GM12878 (cell line): ENCODE measurements around the gene CNPY1. TPM values are rescaled to one million over a fixed set of nuclear protein-coding genes. Genes with fewer than 3 reads are reported as not detected.

Experiments used
- ATAC-seq: fragments of 200-7000 bp; cut with Tn5 transposase; 3 replicates; pipeline ENCODE4 v1.9.1; 2020; ENCODE audit warnings: mild to moderate bottlenecking, moderate library complexity
- BruUV-seq: library from RNA; stranded (reverse); fragments of 400-500 nt; replicated peaks from 2 replicates; lab custom pipeline; 2021; lab: Mats Ljungman, UMichigan
- CTCF ChIA-PET: fragments of 300-600 bp; sonication (Branson Sonifier 250); formaldehyde crosslinking; extraction: SDS; loops from one replicate; lab custom pipeline; 2021; ENCODE audit warnings: inconsistent platforms; lab: Yijun Ruan, JAX
- POLR2A ChIA-PET: fragments of 350-600 bp; formaldehyde crosslinking; extraction: SDS; loops from one replicate; lab custom pipeline; 2021; ENCODE audit warnings: inconsistent platforms; lab: Charles Lee
- RAD21 ChIA-PET: fragments of 300-600 bp; sonication (Branson Sonifier 250); formaldehyde crosslinking; loops from one replicate; lab custom pipeline; 2023; ENCODE audit warnings: antibody characterized with exemption; ENCODE audit not compliant: unreplicated experiment; lab: Charles Lee
- SMC1A ChIA-PET: fragments of 300-600 bp; sonication (Branson Sonifier 250); formaldehyde crosslinking; loops from one replicate; lab custom pipeline; 2023; ENCODE audit not compliant: unreplicated experiment, uncharacterized antibody; lab: Charles Lee
- DNase-seq: peaks from one replicate; pipeline ENCODE4 v3.0.0-alpha.2; 2011; ENCODE audit warnings: low read depth, low spot score
- FAIRE-seq: peaks from 3 replicates; lab custom pipeline; 2011; peaks lifted over from hg19 to GRCh38; lab: Jason Lieb, UNC
- H2AFZ ChIP-seq: 2 replicates; pipeline ENCODE4 v1.6.0; 2011; ENCODE audit warnings: low read depth, low read length, control low read depth; ENCODE audit not compliant: control insufficient read depth
- H3K27ac ChIP-seq: 2 replicates; pipeline ENCODE4 v1.5.1; 2011; ENCODE audit warnings: control low read depth; ENCODE audit not compliant: control insufficient read depth, insufficient read depth
- H3K27me3 ChIP-seq, 2 experiments: replicated peaks in 1 of 2; 2 replicates each; pipeline versions ENCODE4 v1.6.0 to v1.6.1; 2011; ENCODE audit warnings: low read length in 1 of 2; ENCODE audit not compliant: control insufficient read depth in 2 of 2, insufficient read depth in 2 of 2
- H3K36me3 ChIP-seq, 2 experiments: 2 replicates each; pipeline ENCODE4 v1.5.1; 2011; ENCODE audit warnings: low read length in 1 of 2; ENCODE audit not compliant: control insufficient read depth in 2 of 2, insufficient read depth in 2 of 2
- H3K4me1 ChIP-seq: 2 replicates; pipeline ENCODE4 v1.6.1; 2011; ENCODE audit warnings: mild to moderate bottlenecking, low read length, moderate library complexity, mixed read lengths; ENCODE audit not compliant: control insufficient read depth, insufficient read depth
- H3K4me2 ChIP-seq: 2 replicates; pipeline ENCODE4 v1.6.0; 2011; ENCODE audit warnings: control low read depth; ENCODE audit not compliant: control insufficient read depth, insufficient read depth
- H3K4me3 ChIP-seq: fragments of 200-600 bp; sonication (generic); 2 replicates; pipeline ENCODE4 v1.5.1; 2016
- H3K79me2 ChIP-seq: 2 replicates; pipeline ENCODE4 v1.6.0; 2011; ENCODE audit warnings: low read length; ENCODE audit not compliant: control insufficient read depth, insufficient read depth
- H3K9ac ChIP-seq: 2 replicates; pipeline ENCODE4 v1.8.0; 2011; ENCODE audit warnings: low read length, control low read depth, mixed read lengths; ENCODE audit not compliant: control insufficient read depth, insufficient read depth
- H3K9me3 ChIP-seq: replicated peaks from 3 replicates; pipeline ENCODE4 v1.5.1; 2011; ENCODE audit warnings: mild to moderate bottlenecking, low read length; ENCODE audit not compliant: control insufficient read depth, insufficient read depth
- H4K20me1 ChIP-seq: 2 replicates; pipeline ENCODE4 v1.6.0; 2011; ENCODE audit not compliant: control insufficient read depth, insufficient read depth
- ATF7 ChIP-seq: fragments of 450-650 bp; IDR thresholded peaks from 2 replicates; pipeline ENCODE4 v1.6.1; 2016; ENCODE audit warnings: low read depth, mild to moderate bottlenecking
- HDAC2 ChIP-seq: fragments of 200-600 bp; sonication (generic); IDR thresholded peaks from 2 replicates; pipeline ENCODE4 v1.6.1; 2017
- HSF1 ChIP-seq: fragments of 150-350 bp; IDR thresholded peaks from 2 replicates; pipeline ENCODE4 v1.6.1; 2014; ENCODE audit warnings: mild to moderate bottlenecking, low read depth, low read length
- RB1 ChIP-seq: fragments of 450-650 bp; formaldehyde crosslinking; IDR thresholded peaks from 2 replicates; pipeline ENCODE4 v1.6.1; 2017; ENCODE audit warnings: mild to moderate bottlenecking, borderline replicate concordance
- RBBP5 ChIP-seq: fragments of 200-600 bp; sonication (generic); conservative IDR thresholded peaks from 2 replicates; pipeline ENCODE4 v1.6.1; 2016
- SIX5 ChIP-seq: IDR thresholded peaks from 2 replicates; pipeline ENCODE4 v1.6.1; 2011; ENCODE audit warnings: mild to moderate bottlenecking, low read depth, low read length, moderate library complexity; ENCODE audit not compliant: severe bottlenecking
- ZBTB33 ChIP-seq: fragments of 450-650 bp; IDR thresholded peaks from 2 replicates; pipeline ENCODE4 v1.6.1; 2017; ENCODE audit warnings: mild to moderate bottlenecking
- WGBS: methylation state at CpG from one replicate; pipeline ENCODE4 v1.1.6; 2016; ENCODE audit warnings: low lambda C conversion rate; ENCODE audit not compliant: insufficient replicate concordance, insufficient coverage; ENCODE audit errors: missing lambda C conversion rate; 5-methylcytosine and 5-hydroxymethylcytosine counted together
- in situ Hi-C: fragments of 300-500 bp; cut with MboI; formaldehyde crosslinking; loops from 9 replicates; pipeline ENCODE4 v1.14.3; 2018; ENCODE audit warnings: mixed read lengths
- intact Hi-C: fragments of 100-400 bp; cut with micrococcal nuclease; formaldehyde crosslinking; loops from one replicate; pipeline ENCODE4 v1.14.2; 2022; ENCODE audit not compliant: unreplicated experiment
- polyA plus RNA-seq, 11 experiments: library from polyadenylated mRNA; depleted of rRNA in 4 of 11; unstranded in 6 of 11; stranded (reverse) in 5 of 11; fragments of >200 nt; fragmentation: Nextera tagmentation in 4 of 11; fragmentation: Illumina TruSeq in 1 of 11; extraction: Ambion mirVana in 4 of 11; extraction: Trizol in 1 of 11; gene quantifications; 1 replicate in 1 of 11; 2 replicates in 10 of 11; pipeline versions ENCODE4 v1.2.1 to v1.2.3, GENCODE V29; 2011 to 2016; ENCODE audit warnings: inconsistent platforms in 2 of 11, missing spikeins in 2 of 11, low read depth in 1 of 11
- total RNA-seq, 4 experiments: library from RNA; depleted of rRNA in 3 of 4; stranded (reverse); fragments of >200 nt in 3 of 4; fragmentation: Illumina TruSeq in 1 of 4; extraction: Trizol in 1 of 4; gene quantifications; 2 replicates each; pipeline versions ENCODE4 v1.2.1 to v1.2.3, GENCODE V29; 2013 to 2021

Gene CNPY1
- total and polyA plus RNA-seq, 10 of the 15 experiments (the other 5 are each of a cell fraction or from before 2014, with no cell fraction given) = not detected

- POLR2A ChIA-PET = no interaction called here
- TF ChIP-seq HDAC2 = no peak
- no peak for TF ChIP-seq ZBTB33
- TF ChIP-seq RB1 = no peak
- no peak for TF ChIP-seq RBBP5
- TF ChIP-seq ATF7 = no peak
- no peak for TF ChIP-seq SIX5
- no peak for TF ChIP-seq HSF1
- TF ChIP-seq, all 136 proteins: peak for 0
- no peak for FAIRE-seq
Observed at GRCh38 chr7:155578016-155578415, 31.7 kb upstream of the CNPY1 start.

More at GRCh38 chr7:155578016-155578415, 31.7 kb upstream of the CNPY1 start:
- ATAC-seq (no peak), DNase-seq (no peak)
- no peak overlapping the region for H3K4me2 ChIP-seq
- H3K4me3 ChIP-seq = no peak overlapping the region
- ChIA-PET RAD21 (no interaction called here), SMC1A (no interaction called here), CTCF (no interaction called here)
- no peak overlapping the region for H3K9ac ChIP-seq
- H3K4me1 ChIP-seq = no peaks in the 10 kb centered on the region
- in situ Hi-C loops (no loop called here), intact Hi-C loops (no loop called here)
- no peaks in the 10 kb centered on the region for H3K36me3 ChIP-seq
- H2AFZ ChIP-seq = no peak overlapping the region
- H3K9me3 ChIP-seq = no peaks in the 10 kb centered on the region
- no peaks in the 10 kb centered on the region for H4K20me1 ChIP-seq
- WGBS = 61% methylated on average over 13 of the region's 13 CpGs
- BruUV-seq = no TSS peak
- H3K27me3 ChIP-seq = no peaks in the 10 kb centered on the region; a peak in 2 of 4 replicates
- H3K27ac ChIP-seq = no peak overlapping the region
- no peaks in the 10 kb centered on the region for H3K79me2 ChIP-seq
